Lung (tissue), 16 donors: Measurements from ENCODE around the gene STUM. TPM values are rescaled to one million over a fixed set of nuclear protein-coding genes. Genes with fewer than 3 reads are reported as not detected.
"Not testable (repeated sequence)": the region's sequence is repeated elsewhere in the genome, so short reads cannot be mapped to it uniquely, and the experiment has no call there.

ENCODE experiments used
- ATAC-seq: fragments of 200-7000 bp; cut with Tn5 transposase; one replicate; pipeline ENCODE4 v1.9.1; 2020; ENCODE audit warnings: moderate number of reproducible peaks; ENCODE audit not compliant: insufficient read depth, low FRiP score
- DNase-seq, 3 donors: peaks; one replicate each; pipeline ENCODE4 v3.0.0-alpha.2; 2013 to 2017
- H3K27ac ChIP-seq, 2 donors: one replicate each; pipeline ENCODE4 v1.5.1; 2013; ENCODE audit warnings: mild to moderate bottlenecking in 2 of 2, moderate library complexity in 2 of 2, control low read depth in 1 of 2, inconsistent platforms in 1 of 2, low read depth in 1 of 2, low read length in 1 of 2
- H3K27me3 ChIP-seq, 3 donors: one replicate each; pipeline ENCODE4 v1.5.1; 2013; ENCODE audit warnings: low read length in 2 of 3; ENCODE audit not compliant: control insufficient read depth in 3 of 3, insufficient read depth in 3 of 3
- H3K36me3 ChIP-seq, 4 donors: one replicate each; pipeline ENCODE4 v1.5.1; 2013; ENCODE audit warnings: low read length in 4 of 4, mild to moderate bottlenecking in 1 of 4, moderate library complexity in 1 of 4; ENCODE audit not compliant: control insufficient read depth in 4 of 4, insufficient read depth in 4 of 4
- H3K4me1 ChIP-seq, 5 donors: one replicate each; pipeline ENCODE4 v1.5.1; 2013; ENCODE audit warnings: low read length in 5 of 5, mild to moderate bottlenecking in 2 of 5, moderate library complexity in 1 of 5; ENCODE audit not compliant: control insufficient read depth in 5 of 5, insufficient read depth in 5 of 5
- H3K4me3 ChIP-seq: one replicate; pipeline ENCODE4 v1.5.1; 2013; ENCODE audit warnings: mild to moderate bottlenecking, control low read depth, moderate library complexity
- H3K9ac ChIP-seq, 2 donors: one replicate each; pipeline ENCODE4 v1.5.1; 2013; ENCODE audit warnings: low read length in 2 of 2, control low read depth in 1 of 2; ENCODE audit not compliant: insufficient read depth in 1 of 2
- H3K9me3 ChIP-seq, 4 donors: one replicate each; pipeline ENCODE4 v1.5.1; 2013; ENCODE audit warnings: low read length in 3 of 4, mild to moderate bottlenecking in 1 of 4, moderate library complexity in 1 of 4; ENCODE audit not compliant: control insufficient read depth in 4 of 4, insufficient read depth in 3 of 4
- WGBS, 2 donors: extraction: QIAGEN DNeasy Blood & Tissue Kit; methylation state at CpG; one replicate each; pipeline ENCODE4 v1.1.7; 2013; 5-methylcytosine and 5-hydroxymethylcytosine counted together
- long read RNA-seq, 5 donors: transcript quantifications; one replicate each; lab custom pipeline, GENCODE V29; 2026
- polyA plus RNA-seq, 2 donors: library from polyadenylated mRNA; stranded (reverse); fragments of 200-250 nt; gene quantifications; one replicate each; pipeline ENCODE4 v1.2.1, GENCODE V29; 2013
- total RNA-seq, 2 donors: library from RNA; depleted of rRNA in 1 of 2; stranded (reverse); fragments of >200 nt in 1 of 2; gene quantifications; one replicate each; pipeline ENCODE4 v1.2.1, GENCODE V29; 2014 to 2021
- TF ChIP-seq, protein P1 (sequence below): IDR thresholded peaks from 2 replicates; pipeline ENCODE4 v1.5.1; 2012; ENCODE audit warnings: mild to moderate bottlenecking; ENCODE audit errors: control extremely low read depth, extremely low read depth
- donor health status: control.
- donor health status: control.
- donor health status: Bipolar disorder and iron deficiency.
- donor health status: healthy.
- donor health status: DM: yes; HTN: yes; CAD: no.

The STUM gene, protein sequence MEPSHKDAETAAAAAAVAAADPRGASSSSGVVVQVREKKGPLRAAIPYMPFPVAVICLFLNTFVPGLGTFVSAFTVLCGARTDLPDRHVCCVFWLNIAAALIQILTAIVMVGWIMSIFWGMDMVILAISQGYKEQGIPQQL
- under 1 TPM; 0.51 to 0.58 TPM for total RNA-seq
- polyA plus RNA-seq, result under 1 TPM; 0.09 to 0.45 TPM
- long read RNA-seq, donor 1, result 0 reads
- long read RNA-seq, donor 2, result 0 reads
- long read RNA-seq, donor 3, result 0 reads
- long read RNA-seq, donor 4, result 0 reads
- long read RNA-seq, donor 5, result 0 reads

DNA sequence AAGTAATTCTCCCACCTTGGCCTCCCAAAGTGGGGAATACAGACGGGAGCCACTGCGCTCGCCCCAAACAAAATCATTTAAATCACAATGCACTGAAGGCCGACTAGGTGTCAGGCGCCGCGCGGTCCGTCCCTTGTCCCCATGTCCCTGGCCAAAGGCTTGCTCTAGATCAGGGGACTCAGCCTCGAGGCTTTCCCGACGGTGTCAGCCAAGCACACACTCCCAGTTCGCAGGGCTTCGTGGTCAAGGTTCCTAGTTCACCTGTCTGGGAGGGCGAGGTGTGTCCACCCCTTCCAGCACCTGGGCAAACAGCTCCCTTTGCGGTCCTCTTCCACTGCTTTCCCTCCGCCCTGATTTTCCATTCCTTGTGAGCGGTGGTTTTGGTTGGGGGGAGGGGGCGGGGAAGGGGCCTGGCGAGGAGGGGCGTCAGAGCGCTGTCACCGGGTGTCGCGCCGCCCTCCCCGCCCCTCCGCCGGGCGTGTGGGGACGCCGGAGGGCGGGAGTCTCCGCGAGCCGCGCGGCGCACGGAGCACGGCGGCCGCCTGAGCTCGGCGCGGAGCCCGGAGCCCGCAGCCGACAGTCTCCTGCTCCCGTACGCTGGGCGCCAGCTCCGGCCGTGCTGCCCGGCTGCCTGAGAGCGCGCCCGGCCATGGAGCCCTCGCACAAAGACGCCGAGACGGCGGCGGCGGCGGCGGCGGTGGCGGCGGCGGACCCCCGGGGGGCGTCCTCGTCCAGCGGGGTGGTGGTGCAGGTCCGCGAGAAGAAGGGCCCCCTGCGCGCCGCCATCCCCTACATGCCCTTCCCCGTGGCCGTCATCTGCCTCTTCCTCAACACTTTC lies at the start of gene STUM:
TSS of gene STUM (plus strand) at position 509 of the 838 bp plus-strand sequence. CDS start at position 650, 141 bp downstream.
- TF ChIP-seq, protein P1, sequence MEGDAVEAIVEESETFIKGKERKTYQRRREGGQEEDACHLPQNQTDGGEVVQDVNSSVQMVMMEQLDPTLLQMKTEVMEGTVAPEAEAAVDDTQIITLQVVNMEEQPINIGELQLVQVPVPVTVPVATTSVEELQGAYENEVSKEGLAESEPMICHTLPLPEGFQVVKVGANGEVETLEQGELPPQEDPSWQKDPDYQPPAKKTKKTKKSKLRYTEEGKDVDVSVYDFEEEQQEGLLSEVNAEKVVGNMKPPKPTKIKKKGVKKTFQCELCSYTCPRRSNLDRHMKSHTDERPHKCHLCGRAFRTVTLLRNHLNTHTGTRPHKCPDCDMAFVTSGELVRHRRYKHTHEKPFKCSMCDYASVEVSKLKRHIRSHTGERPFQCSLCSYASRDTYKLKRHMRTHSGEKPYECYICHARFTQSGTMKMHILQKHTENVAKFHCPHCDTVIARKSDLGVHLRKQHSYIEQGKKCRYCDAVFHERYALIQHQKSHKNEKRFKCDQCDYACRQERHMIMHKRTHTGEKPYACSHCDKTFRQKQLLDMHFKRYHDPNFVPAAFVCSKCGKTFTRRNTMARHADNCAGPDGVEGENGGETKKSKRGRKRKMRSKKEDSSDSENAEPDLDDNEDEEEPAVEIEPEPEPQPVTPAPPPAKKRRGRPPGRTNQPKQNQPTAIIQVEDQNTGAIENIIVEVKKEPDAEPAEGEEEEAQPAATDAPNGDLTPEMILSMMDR, result no peak
- DNase-seq, result peak; percentile 46 to 67 (median 56)
- peaks cover 0 to 30% (median 14%) of the 10 kb centered on the region in 5 donors for H3K4me1 ChIP-seq
- 1% methylated on average over 57 to 82 of the region's 82 CpGs for WGBS, 2 donors
- H3K36me3 ChIP-seq, result no peaks in the 10 kb centered on the region
- peak; percentile 68 for ATAC-seq
- no peaks in the 10 kb centered on the region for H3K9me3 ChIP-seq
- H3K4me3 ChIP-seq, result peak within 1 kb of the TSS; percentile 15
- H3K9ac ChIP-seq, result no peak within 1 kb of the TSS
- H3K27me3 ChIP-seq, result peaks cover 3 to 13% (median 12%) of the 10 kb centered on the region in 3 donors
- no peak within 1 kb of the TSS for H3K27ac ChIP-seq

DNA sequence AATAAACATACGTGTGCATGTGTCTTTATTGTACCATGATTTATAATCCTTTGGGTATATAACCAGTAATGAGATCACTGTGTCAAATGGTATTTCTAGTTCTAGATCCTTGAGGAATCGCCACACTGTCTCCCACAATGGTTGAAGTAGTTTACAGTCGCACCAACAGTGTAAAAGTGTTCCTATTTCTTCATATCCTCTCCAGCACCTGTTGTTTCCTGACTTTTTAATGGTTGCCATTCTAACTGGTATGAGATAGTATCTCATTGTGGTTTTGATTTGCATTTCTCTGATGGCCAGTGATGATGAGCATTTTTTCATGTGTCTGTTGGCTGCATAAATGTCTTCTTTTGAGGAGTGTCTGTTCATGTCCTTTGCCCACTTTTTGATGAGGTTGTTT lies 48.9 kb upstream of the STUM start:
- H3K36me3 ChIP-seq, H3K27me3 ChIP-seq, H3K9me3 ChIP-seq, H3K9ac ChIP-seq, H3K4me1 ChIP-seq, H3K27ac ChIP-seq, H3K4me3 ChIP-seq, DNase-seq, ATAC-seq: not testable (repeated sequence)
- WGBS, 2 donors, result 83 to 85% methylated on average over 3 of the region's 3 CpGs

DNA sequence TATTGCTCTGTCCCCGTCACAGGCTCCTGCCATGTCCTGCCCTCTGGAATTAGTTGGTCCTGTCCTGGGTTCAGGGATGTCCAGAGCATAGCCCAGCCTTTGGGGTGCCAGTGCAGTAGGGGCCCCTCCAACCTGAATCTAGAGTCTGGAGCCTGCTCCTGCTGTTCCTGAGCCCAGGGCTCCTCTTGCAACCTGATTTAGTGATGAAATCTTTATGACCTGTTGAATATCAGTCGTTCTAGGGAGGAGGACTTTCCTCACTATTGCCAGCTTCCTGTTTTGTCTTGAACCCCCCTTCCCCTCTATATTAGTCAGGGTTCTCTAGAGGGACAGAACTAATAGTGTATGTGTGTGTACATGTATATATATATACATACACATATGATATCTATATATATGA lies 42.5 kb upstream of the STUM start:
- H3K36me3 ChIP-seq, result no peaks in the 10 kb centered on the region
- H3K27ac ChIP-seq, result no peak overlapping the region
- 47 to 61% methylated on average over 2 of the region's 2 CpGs for WGBS, 2 donors
- H3K4me1 ChIP-seq, result no peaks in the 10 kb centered on the region
- H3K4me3 ChIP-seq, result no peak overlapping the region
- ATAC-seq (no peak), DNase-seq (no peak)
- TF ChIP-seq, protein P1, result no peak
- H3K27me3 ChIP-seq, result peaks cover 0 to 3% (median 0%) of the 10 kb centered on the region in 3 donors
- no peaks in the 10 kb centered on the region for H3K9me3 ChIP-seq
- H3K9ac ChIP-seq, result no peak overlapping the region

DNA sequence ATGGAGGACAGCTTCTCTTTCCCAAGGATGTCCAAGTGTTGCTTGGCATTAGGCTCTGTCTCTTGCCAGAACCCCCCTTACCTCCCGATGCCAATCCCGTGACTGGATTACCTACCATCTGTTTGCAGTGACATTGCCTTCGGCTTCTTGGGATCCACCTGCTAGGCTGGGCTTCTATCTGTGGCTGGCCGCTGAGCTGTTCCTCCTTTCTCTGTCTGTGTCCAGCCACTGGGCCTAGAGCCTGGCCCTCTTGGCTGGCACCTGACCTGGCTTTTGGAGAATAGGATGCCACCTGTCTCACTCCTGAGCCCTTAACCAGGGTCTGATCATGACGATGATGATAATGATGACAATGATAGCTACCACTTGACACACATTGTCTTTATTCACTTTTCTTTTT lies 41.6 kb upstream of the STUM start:
- TF ChIP-seq, protein P1, result no peak
- Histone ChIP-seq H3K4me3 (no peak overlapping the region), H3K4me1 (no peaks in the 10 kb centered on the region), H3K27me3 (peaks cover 0 to 3% (median 2%) of the 10 kb centered on the region in 3 donors), H3K36me3 (no peaks in the 10 kb centered on the region), H3K9me3 (no peaks in the 10 kb centered on the region), H3K9ac (no peak overlapping the region), H3K27ac (no peak overlapping the region)
- WGBS, 2 donors, result 94 to 98% methylated on average over 5 of the region's 5 CpGs
- no peak for DNase-seq
- no peak for ATAC-seq
